Parathyroid adenoma (tissue), 2 donors: Measurements from ENCODE around the gene FBXL17.
A peak's percentile ranks its signal among the peaks of the same experiment; 100 is the strongest.

Experiments
- H2AFZ ChIP-seq: fragments of 300-600 bp; sonication (generic); one replicate; pipeline ENCODE4 v1.7.0; 2017; ENCODE audit warnings: antibody characterized with exemption, mild to moderate bottlenecking
- H3K27ac ChIP-seq: fragments of 300-600 bp; sonication (generic); one replicate; pipeline ENCODE4 v1.7.0; 2017
- H3K27me3 ChIP-seq: fragments of 300-600 bp; sonication (generic); one replicate; pipeline ENCODE4 v1.7.0; 2017; ENCODE audit warnings: low read length; ENCODE audit not compliant: control insufficient read depth, insufficient read depth
- H3K36me3 ChIP-seq: fragments of 300-600 bp; sonication (generic); one replicate; pipeline ENCODE4 v1.7.0; 2017; ENCODE audit warnings: low read length; ENCODE audit not compliant: control insufficient read depth, insufficient read depth
- H3K4me1 ChIP-seq: fragments of 300-600 bp; sonication (generic); one replicate; pipeline ENCODE4 v1.7.0; 2017; ENCODE audit warnings: control low read depth
- H3K4me2 ChIP-seq: fragments of 300-600 bp; sonication (generic); one replicate; pipeline ENCODE4 v1.7.0; 2017; ENCODE audit warnings: low read length
- H3K4me3 ChIP-seq: fragments of 300-600 bp; sonication (generic); one replicate; pipeline ENCODE4 v1.7.0; 2017; ENCODE audit warnings: low read depth, low read length
- H3K79me2 ChIP-seq: fragments of 300-600 bp; sonication (generic); one replicate; pipeline ENCODE4 v1.7.0; 2017; ENCODE audit warnings: control low read depth
- H3K9ac ChIP-seq: fragments of 300-600 bp; sonication (generic); one replicate; pipeline ENCODE4 v1.7.0; 2017; ENCODE audit warnings: mild to moderate bottlenecking
- H3K9me3 ChIP-seq: fragments of 300-600 bp; sonication (generic); one replicate; pipeline ENCODE4 v1.7.0; 2017; ENCODE audit warnings: low read length; ENCODE audit not compliant: control insufficient read depth
- CTCF ChIP-seq: fragments of 300-600 bp; sonication (generic); IDR thresholded peaks from one replicate; pipeline ENCODE4 v1.7.0; 2017; ENCODE audit warnings: antibody characterized with exemption, mild to moderate bottlenecking
- donor health status: primary hyperparathyroidism.

FBXL17 gene

GRCh38 chr5:108025957-108026356 lies 355.9 kb downstream of the FBXL17 start:
- Histone ChIP-seq H3K27ac (no peak overlapping the region), H3K4me2 (no peak overlapping the region), H3K4me1 (peaks cover 3% of the 10 kb centered on the region), H3K9ac (no peak overlapping the region), H3K9me3 (no peaks in the 10 kb centered on the region), H2AFZ (no peak overlapping the region), H3K36me3 (no peaks in the 10 kb centered on the region), H3K4me3 (no peak overlapping the region), H3K79me2 (no peaks in the 10 kb centered on the region), H3K27me3 (no peaks in the 10 kb centered on the region)
- TF ChIP-seq CTCF, result no peak

- Histone ChIP-seq H2AFZ (no peak overlapping the region), H3K9me3 (no peaks in the 10 kb centered on the region), H3K79me2 (no peaks in the 10 kb centered on the region), H3K27ac (no peak overlapping the region), H3K4me3 (no peak overlapping the region), H3K9ac (no peak overlapping the region), H3K36me3 (no peaks in the 10 kb centered on the region), H3K4me2 (no peak overlapping the region), H3K4me1 (peaks cover 3% of the 10 kb centered on the region), H3K27me3 (no peaks in the 10 kb centered on the region)
- no peak for TF ChIP-seq CTCF
Measured at GRCh38 chr5:108024986-108025385, 356.9 kb downstream of the FBXL17 start.

GRCh38 chr5:108016101-108016500 lies 365.8 kb downstream of the FBXL17 start:
- no peak overlapping the region for H2AFZ ChIP-seq
- no peaks in the 10 kb centered on the region for H3K79me2 ChIP-seq
- no peaks in the 10 kb centered on the region for H3K9me3 ChIP-seq
- H3K4me2 ChIP-seq, result no peak overlapping the region
- H3K27me3 ChIP-seq, result no peaks in the 10 kb centered on the region
- no peak overlapping the region for H3K9ac ChIP-seq
- H3K4me3 ChIP-seq, result no peak overlapping the region
- H3K36me3 ChIP-seq, result no peaks in the 10 kb centered on the region
- TF ChIP-seq CTCF, result no peak
- no peaks in the 10 kb centered on the region for H3K4me1 ChIP-seq
- no peak overlapping the region for H3K27ac ChIP-seq

GRCh38 chr5:108006791-108007190 lies 375.1 kb downstream of the FBXL17 start:
- Histone ChIP-seq H3K36me3 (no peaks in the 10 kb centered on the region), H3K27me3 (no peaks in the 10 kb centered on the region), H3K9me3 (no peaks in the 10 kb centered on the region), H3K79me2 (no peaks in the 10 kb centered on the region), H3K4me1 (no peaks in the 10 kb centered on the region), H3K4me3 (no peak overlapping the region), H3K4me2 (no peak overlapping the region), H2AFZ (no peak overlapping the region), H3K27ac (no peak overlapping the region), H3K9ac (no peak overlapping the region)
- TF ChIP-seq CTCF, result no peak

GRCh38 chr5:108003178-108003577 lies 378.7 kb downstream of the FBXL17 start:
- H3K36me3 ChIP-seq, result no peaks in the 10 kb centered on the region
- no peaks in the 10 kb centered on the region for H3K79me2 ChIP-seq
- no peak overlapping the region for H2AFZ ChIP-seq
- no peaks in the 10 kb centered on the region for H3K9me3 ChIP-seq
- H3K4me1 ChIP-seq, result no peaks in the 10 kb centered on the region
- H3K27ac ChIP-seq, result no peak overlapping the region
- H3K27me3 ChIP-seq, result no peaks in the 10 kb centered on the region
- H3K4me2 ChIP-seq, result peak overlapping the region; percentile 29
- H3K9ac ChIP-seq, result no peak overlapping the region
- TF ChIP-seq CTCF, result no peak
- no peak overlapping the region for H3K4me3 ChIP-seq
